ENCODE data around the gene SMPD2.

GRCh38 chr6:109485266-109485935, 44.9 kb downstream of the SMPD2 start:
- TF ChIP-seq REST (IDR thresholded peaks at IDR 0.05; ENCODE audit: low read depth) (no peak), TEAD4 (IDR thresholded peaks at IDR 0.05) (no peak), MAX (IDR thresholded peaks at IDR 0.05) (no peak), ZBTB7A (IDR thresholded peaks at IDR 0.05; ENCODE audit: low read depth) (no peak), TAF1 (IDR thresholded peaks at IDR 0.05; ENCODE audit: low read depth) (no peak), TCF12 (IDR thresholded peaks at IDR 0.05; ENCODE audit: low read depth) (no peak), USF1 (IDR thresholded peaks at IDR 0.05) (no peak), RAD21 (IDR thresholded peaks at IDR 0.05; ENCODE audit: low read depth) (no peak), EP300 (IDR thresholded peaks at IDR 0.05; ENCODE audit: borderline replicate concordance) (no peak), NFIC (IDR thresholded peaks at IDR 0.05) (no peak), YY1 (IDR thresholded peaks at IDR 0.05; ENCODE audit: low read depth) (no peak), CEBPB (IDR thresholded peaks at IDR 0.05) (no peak), CREB1 (IDR thresholded peaks at IDR 0.05; ENCODE audit: low read depth) (no peak), FOXM1 (IDR thresholded peaks at IDR 0.05; ENCODE audit: borderline replicate concordance, low read depth) (no peak)
